ENCODE measurements around the gene SYNPO2L. TPM values are rescaled to one million over a fixed set of nuclear protein-coding genes. Genes with fewer than 3 reads are reported as not detected.
A peak's percentile ranks its signal among the peaks of the same experiment; 100 is the strongest.

Gene SYNPO2L
- total and polyA plus RNA-seq, 2 donors from 2014 or later = 0.15 to 0.38 TPM

DNA sequence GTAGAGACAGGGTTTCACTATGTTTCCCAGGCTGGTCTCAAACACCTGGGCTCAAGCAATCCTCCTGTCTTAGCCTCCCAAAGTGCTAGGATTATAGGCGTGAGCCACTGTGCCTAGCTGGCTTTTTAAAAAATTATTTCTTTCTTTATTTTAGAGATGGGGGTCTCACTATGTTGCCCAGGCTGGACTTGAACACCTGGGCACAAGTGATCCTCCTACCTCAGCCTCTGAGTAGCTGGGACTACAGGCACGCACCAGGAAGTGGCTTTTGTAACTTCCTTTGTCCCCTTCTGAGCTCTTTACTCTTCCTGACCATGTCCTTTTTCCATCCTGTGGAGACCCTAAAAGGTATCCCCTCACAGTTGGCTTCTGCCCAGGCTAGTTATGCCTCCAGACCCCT is 12.5 kb downstream of the SYNPO2L start:
- intact Hi-C loops (cut with DNase I) = loop anchor here (2.0 kb wide), 1 partner anchor 117 kb away; no protein-coding TSS in a partner anchor
- TF ChIP-seq, protein P1, sequence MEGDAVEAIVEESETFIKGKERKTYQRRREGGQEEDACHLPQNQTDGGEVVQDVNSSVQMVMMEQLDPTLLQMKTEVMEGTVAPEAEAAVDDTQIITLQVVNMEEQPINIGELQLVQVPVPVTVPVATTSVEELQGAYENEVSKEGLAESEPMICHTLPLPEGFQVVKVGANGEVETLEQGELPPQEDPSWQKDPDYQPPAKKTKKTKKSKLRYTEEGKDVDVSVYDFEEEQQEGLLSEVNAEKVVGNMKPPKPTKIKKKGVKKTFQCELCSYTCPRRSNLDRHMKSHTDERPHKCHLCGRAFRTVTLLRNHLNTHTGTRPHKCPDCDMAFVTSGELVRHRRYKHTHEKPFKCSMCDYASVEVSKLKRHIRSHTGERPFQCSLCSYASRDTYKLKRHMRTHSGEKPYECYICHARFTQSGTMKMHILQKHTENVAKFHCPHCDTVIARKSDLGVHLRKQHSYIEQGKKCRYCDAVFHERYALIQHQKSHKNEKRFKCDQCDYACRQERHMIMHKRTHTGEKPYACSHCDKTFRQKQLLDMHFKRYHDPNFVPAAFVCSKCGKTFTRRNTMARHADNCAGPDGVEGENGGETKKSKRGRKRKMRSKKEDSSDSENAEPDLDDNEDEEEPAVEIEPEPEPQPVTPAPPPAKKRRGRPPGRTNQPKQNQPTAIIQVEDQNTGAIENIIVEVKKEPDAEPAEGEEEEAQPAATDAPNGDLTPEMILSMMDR (IDR thresholded peaks at IDR 0.05; ENCODE audit: borderline replicate concordance, extremely low read depth, insufficient read depth) = no peak
- H3K4me3 ChIP-seq (ENCODE audit: low read length in 3 of 3) = no peak overlapping the region
- no peaks in the 10 kb centered on the region for H3K27me3 ChIP-seq (ENCODE audit: control insufficient read depth, insufficient read depth, low read length)
- H3K36me3 ChIP-seq (ENCODE audit: control insufficient read depth in 2 of 3, insufficient read depth in 3 of 3, low read length in 3 of 3) = no peaks in the 10 kb centered on the region
- FAIRE-seq (no peak), DNase-seq (no peak)
- H3K4me1 ChIP-seq (ENCODE audit: control insufficient read depth in 2 of 3, insufficient read depth in 2 of 3, low read depth in 1 of 3, low read length in 3 of 3) = peaks cover 0 to 2% (median 0%) of the 10 kb centered on the region in 3 donors
- H3K9me3 ChIP-seq (ENCODE audit: control insufficient read depth in 2 of 3, insufficient read depth in 1 of 3, low read length in 3 of 3) = no peaks in the 10 kb centered on the region
- H3K9ac ChIP-seq (ENCODE audit: low read length in 3 of 3) = no peak overlapping the region
- H3K27ac ChIP-seq (ENCODE audit: low read depth in 2 of 2, low read length in 2 of 2) = no peak overlapping the region

DNA sequence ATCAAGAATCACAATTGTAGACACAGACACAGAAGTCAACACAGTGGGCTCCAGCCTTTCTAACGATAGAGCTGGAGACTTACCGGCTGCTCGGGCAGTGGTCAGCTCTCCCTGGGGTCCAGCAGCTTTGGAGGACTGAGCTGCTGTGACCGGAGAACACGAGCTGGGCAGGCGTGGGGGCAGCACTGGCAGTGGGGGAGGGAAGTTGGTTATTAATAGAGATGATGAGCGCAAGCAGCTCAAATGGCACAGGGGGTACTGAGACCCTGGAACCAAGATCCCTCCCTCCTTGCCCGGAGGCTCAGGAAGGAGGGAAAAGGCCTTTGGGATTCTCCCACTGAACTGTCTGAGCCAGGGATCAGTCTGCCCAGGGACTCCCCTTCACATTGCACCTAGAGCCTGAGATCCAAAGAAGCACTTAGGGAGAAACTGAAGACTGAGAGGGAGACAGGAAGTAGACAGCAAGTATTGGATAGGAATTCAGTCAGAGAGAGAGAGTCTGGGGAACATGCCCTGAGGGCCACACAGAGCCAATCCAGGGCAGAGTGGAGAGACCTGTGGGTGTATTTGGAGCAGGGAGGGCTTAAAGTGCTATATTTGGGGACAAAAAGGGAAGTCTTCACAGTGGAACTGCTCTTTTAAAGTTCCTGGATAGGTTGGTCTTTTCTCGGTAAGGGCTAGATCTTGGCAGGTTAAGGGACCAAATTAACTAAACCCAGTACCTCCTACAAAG is 14.3 kb downstream of the SYNPO2L start, which contains the start of gene MYOZ1:
TSS of gene MYOZ1 (minus strand) at position 147 of the 733 bp plus-strand sequence. CDS start 1,457 bp downstream, outside the sequence.
- intact Hi-C loops (cut with DNase I) = loop anchor here (2.0 kb wide), 1 partner anchor 115 kb away; no protein-coding TSS in a partner anchor
- H3K9ac ChIP-seq (ENCODE audit: low read length in 3 of 3) = no peak within 1 kb of the TSS
- FAIRE-seq = no peak

DNA sequence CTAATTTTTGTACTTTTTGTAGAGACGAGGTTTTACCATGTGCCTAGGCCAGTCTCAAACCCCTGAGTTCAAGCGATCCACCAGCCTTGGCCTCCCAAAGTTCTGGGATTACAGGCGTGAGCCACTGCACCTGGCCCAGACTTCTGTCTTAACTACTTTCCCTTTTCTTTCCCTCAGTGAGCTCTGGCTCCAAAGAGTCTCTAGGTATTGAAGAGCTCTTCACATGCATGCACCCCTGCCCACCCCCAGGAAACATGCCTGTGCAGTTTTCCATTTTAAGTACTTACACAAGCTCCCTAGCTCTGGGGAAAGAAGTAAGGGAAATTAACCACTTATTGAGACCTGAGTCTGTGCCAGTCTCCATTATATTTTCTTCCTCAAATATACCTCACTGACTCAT is 16.5 kb downstream of the SYNPO2L start:
- H3K4me3 ChIP-seq (ENCODE audit: low read length in 3 of 3) = no peak overlapping the region
- no peaks in the 10 kb centered on the region for H3K9me3 ChIP-seq (ENCODE audit: control insufficient read depth in 2 of 3, insufficient read depth in 1 of 3, low read length in 3 of 3)
- peaks cover 0 to 2% (median 0%) of the 10 kb centered on the region in 3 donors for H3K4me1 ChIP-seq (ENCODE audit: control insufficient read depth in 2 of 3, insufficient read depth in 2 of 3, low read depth in 1 of 3, low read length in 3 of 3)
- TF ChIP-seq, protein P1 (IDR thresholded peaks at IDR 0.05; ENCODE audit: borderline replicate concordance, extremely low read depth, insufficient read depth) = no peak
- H3K27me3 ChIP-seq (ENCODE audit: control insufficient read depth, insufficient read depth, low read length) = no peaks in the 10 kb centered on the region
- intact Hi-C loops (cut with DNase I) = no loop called here
- no peak overlapping the region for H3K9ac ChIP-seq (ENCODE audit: low read length in 3 of 3)
- no peak overlapping the region for H3K27ac ChIP-seq (ENCODE audit: low read depth in 2 of 2, low read length in 2 of 2)
- no peak for FAIRE-seq
- H3K36me3 ChIP-seq (ENCODE audit: control insufficient read depth in 2 of 3, insufficient read depth in 3 of 3, low read length in 3 of 3) = no peaks in the 10 kb centered on the region
- DNase-seq = no peak

More for the DNA sequence above, 14.3 kb downstream of the SYNPO2L start, which contains the start of gene MYOZ1:
- peak in 1 of 5 donors; percentile 26 for DNase-seq
- Histone ChIP-seq H3K27me3 (ENCODE audit: control insufficient read depth, insufficient read depth, low read length) (no peaks in the 10 kb centered on the region), H3K36me3 (ENCODE audit: control insufficient read depth in 2 of 3, insufficient read depth in 3 of 3, low read length in 3 of 3) (no peaks in the 10 kb centered on the region), H3K4me3 (ENCODE audit: low read length in 3 of 3) (no peak within 1 kb of the TSS), H3K9me3 (ENCODE audit: control insufficient read depth in 2 of 3, insufficient read depth in 1 of 3, low read length in 3 of 3) (no peaks in the 10 kb centered on the region), H3K4me1 (ENCODE audit: control insufficient read depth in 2 of 3, insufficient read depth in 2 of 3, low read depth in 1 of 3, low read length in 3 of 3) (peaks cover 0 to 2% (median 0%) of the 10 kb centered on the region in 3 donors), H3K27ac (ENCODE audit: low read depth in 2 of 2, low read length in 2 of 2) (no peak within 1 kb of the TSS)
- TF ChIP-seq, protein P1 (IDR thresholded peaks at IDR 0.05; ENCODE audit: borderline replicate concordance, extremely low read depth, insufficient read depth) = no peak
